Measurements from ENCODE around the gene BCKDHA.

- TF ChIP-seq POLR2A (IDR thresholded peaks at IDR 0.05; ENCODE audit: low read length), result no peak
- TF ChIP-seq GATA1 (IDR thresholded peaks at IDR 0.05; ENCODE audit: low read depth, low read length), result no peak
Measured at GRCh38 chr19:41391618-41392017, 6.0 kb upstream of the BCKDHA start.
